AG20443 (cell line): Measurements from ENCODE around the gene AADACL2.
A peak's percentile ranks its signal among the peaks of the same experiment; 100 is the strongest.
"Not testable (repeated sequence)": the region's sequence is repeated elsewhere in the genome, so short reads cannot be mapped to it uniquely, and the experiment has no call there.

ENCODE experiments used
- DNase-seq: peaks from one replicate; pipeline ENCODE4 v3.0.0; 2012; ENCODE audit warnings: low spot score, mixed read lengths

AADACL2 gene

GRCh38 chr3:151765685-151766084 is 32.0 kb downstream of the AADACL2 start:
- DNase-seq = no peak

DNA sequence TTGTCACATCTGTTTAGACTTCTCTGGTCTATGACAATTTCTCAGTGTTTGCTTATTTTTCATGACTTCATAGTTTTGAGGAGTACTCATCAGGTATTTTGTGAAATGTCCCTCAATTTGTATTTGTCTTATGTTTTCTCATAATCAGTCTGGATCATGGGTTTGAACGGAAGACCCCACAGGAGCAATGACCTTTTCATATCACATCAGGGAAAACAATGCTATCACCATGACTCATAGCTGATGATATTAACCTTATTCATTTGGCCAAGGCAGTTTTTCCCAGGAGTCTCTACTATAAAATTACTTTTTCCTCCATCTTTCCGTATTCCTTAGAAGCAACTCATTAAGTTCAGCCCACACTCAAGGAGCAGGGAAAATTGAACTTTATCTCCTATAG is 32.7 kb downstream of the AADACL2 start:
- no peak for DNase-seq

DNA sequence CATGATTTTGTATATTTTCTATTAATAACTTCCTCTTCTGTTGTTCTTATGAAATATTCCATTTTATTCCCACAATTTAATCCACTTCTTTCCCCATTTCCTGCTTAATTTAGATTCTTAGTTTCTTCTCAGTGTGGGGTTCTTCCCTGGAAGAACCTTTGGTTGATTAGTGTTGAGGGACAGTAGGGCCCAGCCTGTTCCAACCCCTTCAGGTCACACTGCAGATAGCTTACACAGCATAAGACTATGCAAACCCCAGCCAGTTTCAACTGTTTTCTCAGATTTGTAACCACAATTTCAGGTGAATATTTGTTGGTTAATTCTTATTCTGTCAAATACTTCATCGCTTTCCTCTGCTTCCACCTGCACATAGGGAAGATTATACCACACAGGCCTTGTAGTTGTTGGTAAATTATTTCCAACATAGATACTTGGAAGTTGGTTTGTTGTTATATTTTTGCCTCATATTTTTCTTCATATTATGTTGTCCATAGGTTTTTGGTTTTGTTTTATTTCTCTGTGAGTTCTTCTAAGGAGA is 34.7 kb downstream of the AADACL2 start:
- DNase-seq = no peak

GRCh38 chr3:151769175-151769574 is 35.4 kb downstream of the AADACL2 start:
- no peak for DNase-seq

DNA sequence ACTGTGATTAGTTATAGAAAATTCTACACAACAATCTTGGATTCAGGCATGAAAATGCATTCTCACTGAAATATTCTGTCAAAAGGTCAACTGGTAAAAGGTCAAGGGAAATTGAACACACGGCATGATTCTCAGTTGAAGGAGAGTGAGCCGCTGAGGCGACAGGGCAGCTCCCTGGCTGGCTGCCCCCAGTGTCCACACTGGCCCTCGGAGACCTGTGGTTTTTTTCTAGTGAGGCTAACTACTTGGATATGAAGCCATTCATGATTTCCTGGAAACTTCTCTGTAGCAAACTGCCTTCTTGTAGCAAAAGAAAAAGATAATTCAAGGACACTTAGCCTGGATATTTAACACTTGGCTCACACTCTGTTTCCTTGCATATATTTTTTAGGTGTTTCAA is 37.2 kb downstream of the AADACL2 start:
- peak; percentile 81 for DNase-seq

DNA sequence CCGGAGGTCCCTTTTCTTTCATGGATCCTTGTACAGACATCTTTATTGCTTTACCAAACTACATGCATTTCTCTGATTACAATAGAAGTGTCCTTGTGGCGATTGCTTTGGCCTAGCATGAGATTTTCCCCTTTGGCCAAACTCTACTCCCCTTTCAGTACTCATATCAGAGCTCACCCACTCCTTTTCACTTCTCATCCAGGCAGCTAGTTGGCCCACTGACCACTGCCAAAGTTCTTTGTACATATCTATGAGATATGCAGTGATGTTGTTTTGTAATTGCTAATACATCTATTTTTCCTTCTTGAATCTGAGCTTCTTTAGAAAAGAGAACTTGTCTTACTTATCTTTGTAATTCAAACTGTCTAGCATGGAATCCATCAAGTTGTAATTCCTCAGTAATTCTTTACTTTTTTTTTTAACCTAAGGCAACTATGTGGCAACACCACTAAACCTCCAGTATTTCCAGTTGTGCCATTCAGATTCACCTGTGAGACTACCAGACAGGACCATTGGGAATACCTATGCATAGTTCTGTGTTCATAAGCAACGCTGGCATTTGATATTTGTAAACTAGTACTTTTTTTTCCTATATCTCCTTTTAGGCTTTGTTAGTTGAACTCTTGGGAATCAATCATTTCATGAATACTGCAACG is 39.2 kb downstream of the AADACL2 start:
- no peak for DNase-seq

DNA sequence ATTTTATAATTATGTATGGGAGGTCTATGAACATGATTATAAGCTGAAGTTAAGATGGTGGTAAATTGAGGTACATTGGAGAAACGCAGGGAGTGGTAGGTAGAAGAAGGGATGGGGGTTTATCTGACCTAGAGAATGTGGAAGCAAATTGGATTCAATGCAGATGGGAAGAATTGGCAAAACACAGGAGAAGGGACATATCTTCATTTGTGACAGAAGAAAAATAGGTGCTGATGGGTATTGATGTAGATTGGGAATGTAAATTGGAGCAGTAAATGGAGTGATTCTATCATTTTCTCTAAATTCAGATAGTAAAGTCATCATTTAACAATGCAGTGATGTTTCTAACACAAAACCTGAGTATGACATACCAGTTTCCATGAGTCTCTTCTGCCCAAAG is 40.5 kb downstream of the AADACL2 start:
- no peak for DNase-seq

- no peak for DNase-seq
Measured at GRCh38 chr3:151774910-151775309, 41.2 kb downstream of the AADACL2 start.

DNA sequence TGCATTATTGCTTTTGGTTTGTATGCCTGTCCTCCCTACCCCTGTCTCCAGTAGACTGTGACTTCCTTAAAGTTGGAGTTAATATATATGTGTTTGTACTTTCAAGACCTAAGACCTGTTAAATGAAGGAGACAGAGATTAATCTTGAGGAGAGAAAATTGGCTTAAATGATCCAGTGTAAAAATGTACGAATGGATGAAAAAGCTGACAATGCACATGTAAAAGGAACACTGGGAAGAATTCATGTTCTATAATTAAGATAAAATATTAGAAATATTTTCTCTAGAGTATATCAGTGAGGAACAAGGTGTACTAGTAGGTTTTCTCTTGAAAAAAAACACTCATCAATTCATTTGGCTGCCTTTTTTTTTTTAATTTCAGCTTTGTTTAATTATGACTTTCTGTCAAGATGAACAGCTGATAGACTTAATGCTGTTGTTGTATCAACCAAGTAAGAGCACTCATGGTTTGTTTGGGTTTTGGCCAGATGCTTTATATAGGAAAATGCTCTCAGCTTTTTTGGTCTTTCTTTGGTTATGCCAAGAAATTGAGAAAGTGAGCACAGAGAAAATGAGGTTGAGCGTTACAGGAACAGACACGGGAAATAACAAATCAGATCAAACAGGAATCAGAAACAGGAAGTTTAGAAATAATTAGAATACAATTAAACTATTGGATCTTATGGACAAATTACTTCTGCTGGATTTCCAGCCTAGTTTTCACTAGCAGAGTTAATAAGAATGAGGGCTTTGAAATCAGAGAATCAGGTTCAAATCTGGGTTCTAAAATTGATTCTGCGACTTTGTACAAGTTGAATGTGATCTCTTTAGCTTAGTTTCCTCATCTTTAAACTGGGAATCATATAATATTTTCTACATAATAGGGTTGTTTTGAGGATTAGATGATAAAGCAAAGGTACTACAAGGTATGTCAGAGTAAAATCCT is 41.9 kb downstream of the AADACL2 start:
- DNase-seq = no peak

- no peak for DNase-seq
Measured at GRCh38 chr3:151776259-151776740, 42.6 kb downstream of the AADACL2 start.

GRCh38 chr3:151777880-151778279 is 44.2 kb downstream of the AADACL2 start:
- no peak for DNase-seq

- DNase-seq = no peak
Measured at GRCh38 chr3:151787626-151788025, 53.9 kb downstream of the AADACL2 start.

DNA sequence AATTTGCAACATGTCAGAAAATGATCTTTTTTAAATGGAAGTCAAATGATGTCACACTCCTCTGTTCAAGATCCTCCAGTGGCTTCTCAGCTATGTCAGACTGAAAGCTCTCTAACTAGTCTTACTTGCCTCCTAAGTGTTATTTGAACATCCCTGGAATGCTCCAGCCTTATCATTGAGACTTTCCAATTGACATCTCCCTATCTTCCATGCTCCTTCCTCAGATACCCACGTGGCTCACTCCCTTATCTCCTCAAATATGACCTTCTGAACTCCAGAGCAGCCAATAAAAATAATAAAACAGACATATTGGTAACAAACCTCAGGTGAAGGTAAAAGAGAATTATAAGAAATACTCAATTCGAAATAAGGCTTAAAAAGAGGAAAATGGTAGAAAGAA is 54.7 kb downstream of the AADACL2 start:
- no peak for DNase-seq

DNA sequence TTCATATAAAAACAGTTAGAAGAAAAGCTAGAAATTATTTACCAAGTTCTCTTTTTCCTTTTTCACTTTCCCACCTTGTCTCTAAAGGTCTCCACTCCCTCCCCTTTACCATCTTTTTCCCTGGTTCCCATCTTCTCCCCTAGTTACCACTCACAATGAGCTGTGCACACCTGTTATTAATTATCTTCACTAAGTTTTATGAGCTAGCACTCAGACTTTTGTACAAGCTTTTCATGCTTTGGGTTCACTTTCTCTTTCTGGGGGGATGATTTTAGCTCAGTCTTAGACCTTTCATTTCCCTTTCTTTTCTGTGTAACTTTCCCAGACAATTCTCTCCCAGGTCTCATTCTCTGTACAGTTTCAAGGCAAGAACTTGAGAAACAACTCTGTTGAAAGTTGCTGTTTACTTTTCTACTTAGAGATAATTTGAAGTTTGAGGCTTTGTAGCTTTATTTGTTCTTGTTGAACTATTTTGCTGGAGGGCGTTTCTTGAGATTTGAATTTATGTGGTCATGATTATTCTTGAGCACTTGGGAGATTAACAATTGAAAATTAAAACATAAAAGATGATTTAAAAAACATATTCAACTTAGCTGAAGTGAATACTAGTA is 56.2 kb downstream of the AADACL2 start:
- DNase-seq = no peak

DNA sequence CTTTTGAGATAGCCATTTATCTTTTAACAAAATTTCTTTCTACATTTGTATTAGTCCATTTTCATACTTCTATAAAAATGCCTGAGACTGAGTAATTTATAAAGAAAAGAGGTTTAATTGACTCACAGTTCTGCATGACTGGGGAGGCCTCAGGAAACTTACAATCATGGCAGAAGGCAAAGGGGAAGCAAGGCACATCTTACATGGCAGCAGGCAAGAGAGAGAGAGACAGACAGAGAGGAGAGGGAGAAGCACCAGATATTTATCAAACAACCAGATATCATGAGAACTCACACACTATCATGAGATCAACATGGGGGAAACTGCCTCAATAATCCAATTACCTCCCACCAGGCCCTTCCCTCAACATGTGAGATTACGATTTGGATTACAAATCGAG is 57.0 kb downstream of the AADACL2 start:
- not testable (repeated sequence) for DNase-seq

DNA sequence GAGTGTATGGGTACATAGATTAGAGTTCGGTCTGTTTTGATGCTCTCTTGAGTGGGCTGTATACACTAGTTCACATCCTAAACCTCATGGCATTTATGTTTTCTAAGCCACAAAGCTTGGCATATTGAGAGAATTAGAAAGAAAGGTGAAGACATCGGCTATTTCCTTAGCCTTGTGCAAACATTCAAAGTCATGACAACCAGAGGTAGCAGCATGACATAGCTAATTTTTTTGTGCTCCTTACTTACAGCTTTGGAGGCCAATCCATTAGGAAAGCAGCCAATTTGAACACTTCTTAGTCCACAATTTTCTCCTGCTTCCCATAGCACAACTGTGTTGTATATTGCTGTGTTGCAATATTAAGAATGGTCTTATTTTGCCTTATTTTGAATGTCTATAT is 58.7 kb downstream of the AADACL2 start:
- DNase-seq = no peak

GRCh38 chr3:151793636-151794035 is 59.9 kb downstream of the AADACL2 start:
- DNase-seq = no peak

DNA sequence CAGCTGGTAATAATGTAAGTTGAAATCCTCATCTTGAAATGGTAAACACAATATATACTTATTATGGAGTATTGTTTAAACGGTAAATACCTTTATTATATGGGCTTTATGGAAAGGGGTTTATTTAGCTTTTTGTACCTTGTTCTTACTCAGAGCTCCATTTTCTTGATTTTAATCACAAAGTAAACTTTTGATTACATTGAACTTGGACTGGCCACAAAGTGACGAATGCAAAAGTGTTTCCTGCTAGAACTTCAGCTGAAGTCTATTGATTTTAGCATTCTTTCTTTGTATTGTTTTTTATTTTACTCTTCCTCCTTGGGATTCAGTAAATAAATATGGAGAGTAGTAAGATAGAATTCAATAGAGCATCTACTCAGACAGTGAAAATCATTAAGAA is 60.4 kb downstream of the AADACL2 start:
- no peak for DNase-seq

DNA sequence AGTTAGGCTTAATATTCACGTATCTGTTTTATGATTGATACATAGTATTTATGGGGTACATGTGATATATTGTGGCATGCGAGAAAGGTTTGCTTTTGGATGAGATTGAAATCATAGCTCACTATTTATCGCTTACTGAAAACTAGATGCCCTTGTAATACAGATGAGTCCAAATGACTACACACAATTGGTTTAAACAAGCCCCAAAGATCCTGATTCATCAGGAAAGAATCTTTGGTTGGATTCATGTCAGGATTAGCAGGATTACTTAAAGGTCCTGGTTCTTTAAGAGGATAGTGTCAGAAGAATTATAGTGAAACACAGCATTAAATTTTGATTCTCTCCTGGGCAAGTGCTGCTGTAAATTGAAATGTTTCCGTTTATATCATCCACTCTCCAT is 61.5 kb downstream of the AADACL2 start:
- peak; percentile 56 for DNase-seq

DNA sequence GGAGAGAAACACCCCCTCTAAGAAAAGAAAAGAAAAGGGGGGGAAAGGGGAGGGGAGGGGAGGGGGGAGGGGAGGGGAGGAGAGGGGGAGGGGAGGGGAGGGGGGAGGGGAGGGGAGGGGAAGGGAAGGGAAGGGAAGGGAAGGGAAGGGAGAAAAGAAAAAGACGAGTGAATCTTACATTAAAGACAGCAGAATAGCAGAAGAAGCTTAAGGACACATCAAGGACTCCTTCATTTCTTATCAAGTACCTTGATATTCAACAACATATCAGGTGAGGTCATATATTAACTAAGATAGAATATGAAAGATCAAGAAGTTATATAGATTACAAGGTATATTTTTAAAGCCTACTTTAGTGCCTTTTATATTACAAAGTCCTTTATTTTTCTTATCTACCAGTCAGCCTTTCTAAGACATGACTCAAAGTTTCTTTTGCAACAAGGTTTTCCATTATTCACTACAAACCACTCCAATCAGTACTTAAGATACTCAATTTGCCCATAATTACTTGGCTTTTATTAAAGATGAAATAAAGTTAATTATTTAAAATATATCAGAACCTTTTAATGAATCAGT is 62.5 kb downstream of the AADACL2 start:
- DNase-seq = no peak

- DNase-seq = no peak
Measured at GRCh38 chr3:151798466-151798865, 64.7 kb downstream of the AADACL2 start.

DNA sequence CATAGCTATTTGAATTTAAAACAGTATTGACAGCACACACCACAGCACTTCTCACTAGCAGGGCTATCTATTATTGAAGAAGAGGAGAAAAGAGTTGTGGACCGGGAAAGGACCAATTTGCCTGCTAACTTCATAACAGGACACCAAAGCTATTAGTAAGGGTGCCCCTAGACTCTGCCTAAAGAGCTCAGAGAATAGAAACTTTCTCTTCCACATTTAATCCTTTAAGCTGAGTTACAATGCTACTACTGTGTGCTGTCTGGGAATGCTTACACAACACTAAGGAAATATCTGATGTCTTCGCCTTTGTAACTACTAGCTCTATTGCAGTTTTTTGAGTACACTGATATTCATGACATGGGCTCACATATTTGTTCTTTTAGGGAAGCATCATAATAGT is 66.7 kb downstream of the AADACL2 start:
- DNase-seq = no peak
